Measurements from ENCODE around the gene IL12B.

The IL12B gene

GRCh38 chr5:159294921-159295320 is 35.4 kb downstream of the IL12B start:
- Histone ChIP-seq H3K27ac (ENCODE audit: low read depth, low read length) (no peak overlapping the region), H3K4me2 (ENCODE audit: low read length) (no peak overlapping the region), H3K9me2 (replicated peaks; ENCODE audit: control insufficient read depth, low read length) (no peaks in the 10 kb centered on the region), H3K9me3 (ENCODE audit: control insufficient read depth, insufficient read depth, low read length) (peaks cover 6% of the 10 kb centered on the region), H4K20me1 (ENCODE audit: control insufficient read depth, insufficient read depth, low read depth, low read length) (no peaks in the 10 kb centered on the region), H3K27me3 (ENCODE audit: control insufficient read depth, low read length) (no peaks in the 10 kb centered on the region), H3F3A (ENCODE audit: control insufficient read depth, insufficient read depth) (no peaks in the 10 kb centered on the region), H3K79me2 (ENCODE audit: control insufficient read depth, low read length) (no peaks in the 10 kb centered on the region), H3K4me3 (ENCODE audit: low read length) (no peak overlapping the region), H3K4me1 (ENCODE audit: control insufficient read depth, low read length) (no peaks in the 10 kb centered on the region), H3K36me3 (ENCODE audit: control insufficient read depth, low read length) (no peaks in the 10 kb centered on the region)
- TF ChIP-seq EZH2phosphoT487 (IDR thresholded peaks at IDR 0.05; ENCODE audit: borderline replicate concordance, low read length) (no peak), CTCF (IDR thresholded peaks at IDR 0.05; ENCODE audit: low read depth, low read length, poor library complexity, severe bottlenecking) (no peak)

- Histone ChIP-seq H3K27me3 (ENCODE audit: control insufficient read depth, low read length) (no peaks in the 10 kb centered on the region), H3K4me1 (ENCODE audit: control insufficient read depth, low read length) (no peaks in the 10 kb centered on the region), H3K36me3 (ENCODE audit: control insufficient read depth, low read length) (no peaks in the 10 kb centered on the region), H3K4me2 (ENCODE audit: low read length) (no peak overlapping the region), H3K9me3 (ENCODE audit: control insufficient read depth, insufficient read depth, low read length) (no peaks in the 10 kb centered on the region), H3K27ac (ENCODE audit: low read depth, low read length) (no peak overlapping the region), H3K9me2 (replicated peaks; ENCODE audit: control insufficient read depth, low read length) (no peaks in the 10 kb centered on the region), H4K20me1 (ENCODE audit: control insufficient read depth, insufficient read depth, low read depth, low read length) (no peaks in the 10 kb centered on the region), H3K4me3 (ENCODE audit: low read length) (no peak overlapping the region), H3K79me2 (ENCODE audit: control insufficient read depth, low read length) (no peaks in the 10 kb centered on the region), H3F3A (ENCODE audit: control insufficient read depth, insufficient read depth) (no peaks in the 10 kb centered on the region)
- TF ChIP-seq EZH2phosphoT487 (IDR thresholded peaks at IDR 0.05; ENCODE audit: borderline replicate concordance, low read length), result no peak
- no peak for TF ChIP-seq CTCF (IDR thresholded peaks at IDR 0.05; ENCODE audit: low read depth, low read length, poor library complexity, severe bottlenecking)
These were observed 39.5 kb downstream of the IL12B start for GRCh38 chr5:159290741-159291140.

GRCh38 chr5:159286420-159287035 is 43.8 kb downstream of the IL12B start:
- H3K4me1 ChIP-seq (ENCODE audit: control insufficient read depth, low read length), result no peaks in the 10 kb centered on the region
- no peak overlapping the region for H3K4me3 ChIP-seq (ENCODE audit: low read length)
- H3K4me2 ChIP-seq (ENCODE audit: low read length), result no peak overlapping the region
- H3F3A ChIP-seq (ENCODE audit: control insufficient read depth, insufficient read depth), result no peaks in the 10 kb centered on the region
- H3K27me3 ChIP-seq (ENCODE audit: control insufficient read depth, low read length), result no peaks in the 10 kb centered on the region
- H3K9me2 ChIP-seq (replicated peaks; ENCODE audit: control insufficient read depth, low read length), result no peaks in the 10 kb centered on the region
- no peaks in the 10 kb centered on the region for H3K79me2 ChIP-seq (ENCODE audit: control insufficient read depth, low read length)
- peak; percentile 57 for TF ChIP-seq CTCF (IDR thresholded peaks at IDR 0.05; ENCODE audit: low read depth, low read length, poor library complexity, severe bottlenecking)
- TF ChIP-seq EZH2phosphoT487 (IDR thresholded peaks at IDR 0.05; ENCODE audit: borderline replicate concordance, low read length), result no peak
- no peaks in the 10 kb centered on the region for H4K20me1 ChIP-seq (ENCODE audit: control insufficient read depth, insufficient read depth, low read depth, low read length)
- H3K36me3 ChIP-seq (ENCODE audit: control insufficient read depth, low read length), result peaks cover 6% of the 10 kb centered on the region; the same call in 1 of the 2 replicates
- H3K9me3 ChIP-seq (ENCODE audit: control insufficient read depth, insufficient read depth, low read length), result no peaks in the 10 kb centered on the region
- no peak overlapping the region for H3K27ac ChIP-seq (ENCODE audit: low read depth, low read length)

Measured in DOHH2 (cell line).